Fibroblast of mammary gland (primary cell): Measurements from ENCODE around the gene PDGFRB.

ENCODE experiments used
- DNase-seq: peaks from one replicate; pipeline ENCODE4 v3.0.0-alpha.2; 2010; ENCODE audit warnings: low read depth
- H3K4me3 ChIP-seq: 2 replicates; pipeline ENCODE4 v1.5.1; 2011; ENCODE audit warnings: low read depth, mild to moderate bottlenecking, low read length, moderate library complexity; ENCODE audit not compliant: control insufficient read depth
- CTCF ChIP-seq: conservative IDR thresholded peaks from 2 replicates; pipeline ENCODE4 v1.5.1; 2011; ENCODE audit warnings: low read depth, low read length, inconsistent platforms; ENCODE audit not compliant: control insufficient read depth, insufficient read depth

PDGFRB gene

GRCh38 chr5:150148117-150148927 is 7.3 kb downstream of the PDGFRB start:
- H3K4me3 ChIP-seq = no peak overlapping the region
- no peak for TF ChIP-seq CTCF
- DNase-seq = peak; percentile 92

- H3K4me3 ChIP-seq = no peak overlapping the region
- DNase-seq = peak; percentile 68
- TF ChIP-seq CTCF = no peak
Measured at GRCh38 chr5:150147670-150148069, 8.0 kb downstream of the PDGFRB start.

GRCh38 chr5:150146862-150147601 is 8.6 kb downstream of the PDGFRB start:
- no peak for DNase-seq
- no peak overlapping the region for H3K4me3 ChIP-seq
- no peak for TF ChIP-seq CTCF

- no peak overlapping the region for H3K4me3 ChIP-seq
- DNase-seq = no peak
- TF ChIP-seq CTCF = no peak
Measured at GRCh38 chr5:150146235-150146634, 9.4 kb downstream of the PDGFRB start.

GRCh38 chr5:150144879-150145278 is 10.8 kb downstream of the PDGFRB start:
- H3K4me3 ChIP-seq = peak overlapping the region; percentile 2
- no peak for TF ChIP-seq CTCF
- no peak for DNase-seq

- peak overlapping the region; percentile 26 for H3K4me3 ChIP-seq
- DNase-seq = peak; percentile 97
- TF ChIP-seq CTCF = no peak
Measured at GRCh38 chr5:150144246-150144801, 11.3 kb downstream of the PDGFRB start.
